Keratinocyte (primary cell): ENCODE measurements around the gene EIF1AD.
"Not testable (repeated sequence)": the region's sequence is repeated elsewhere in the genome, so short reads cannot be mapped to it uniquely, and the experiment has no call there.

Experiments
- EZH2 ChIP-seq: IDR thresholded peaks from one replicate; pipeline ENCODE4 v1.6.1; 2012; ENCODE audit warnings: inconsistent platforms, mild to moderate bottlenecking, low read length, moderate library complexity
- TF ChIP-seq, protein P1 (sequence below), 3 experiments: IDR thresholded peaks in 1 of 3; conservative IDR thresholded peaks in 1 of 3; optimal IDR thresholded peaks in 1 of 3; 2 replicates in 2 of 3; 3 replicates in 1 of 3; pipeline versions ENCODE3 to v1.5.1; 2011; ENCODE audit warnings: low read length in 3 of 3, mild to moderate bottlenecking in 3 of 3, moderate library complexity in 2 of 3, control low read depth in 1 of 3, inconsistent platforms in 1 of 3; ENCODE audit not compliant: insufficient read depth in 2 of 3; ENCODE audit errors: extremely low read depth in 1 of 3

GRCh38 chr11:65950711-65951110 lies 51.2 kb downstream of the EIF1AD start:
- TF ChIP-seq, protein P1, sequence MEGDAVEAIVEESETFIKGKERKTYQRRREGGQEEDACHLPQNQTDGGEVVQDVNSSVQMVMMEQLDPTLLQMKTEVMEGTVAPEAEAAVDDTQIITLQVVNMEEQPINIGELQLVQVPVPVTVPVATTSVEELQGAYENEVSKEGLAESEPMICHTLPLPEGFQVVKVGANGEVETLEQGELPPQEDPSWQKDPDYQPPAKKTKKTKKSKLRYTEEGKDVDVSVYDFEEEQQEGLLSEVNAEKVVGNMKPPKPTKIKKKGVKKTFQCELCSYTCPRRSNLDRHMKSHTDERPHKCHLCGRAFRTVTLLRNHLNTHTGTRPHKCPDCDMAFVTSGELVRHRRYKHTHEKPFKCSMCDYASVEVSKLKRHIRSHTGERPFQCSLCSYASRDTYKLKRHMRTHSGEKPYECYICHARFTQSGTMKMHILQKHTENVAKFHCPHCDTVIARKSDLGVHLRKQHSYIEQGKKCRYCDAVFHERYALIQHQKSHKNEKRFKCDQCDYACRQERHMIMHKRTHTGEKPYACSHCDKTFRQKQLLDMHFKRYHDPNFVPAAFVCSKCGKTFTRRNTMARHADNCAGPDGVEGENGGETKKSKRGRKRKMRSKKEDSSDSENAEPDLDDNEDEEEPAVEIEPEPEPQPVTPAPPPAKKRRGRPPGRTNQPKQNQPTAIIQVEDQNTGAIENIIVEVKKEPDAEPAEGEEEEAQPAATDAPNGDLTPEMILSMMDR (optimal IDR thresholded peaks at IDR 0.05 in 1 of 3, IDR thresholded peaks at IDR 0.05 in 1 of 3, conservative IDR thresholded peaks at IDR 0.05 in 1 of 3; ENCODE audit: extremely low read depth in 1 of 3, insufficient read depth in 2 of 3, low read length in 3 of 3) = not testable (repeated sequence)
- TF ChIP-seq EZH2 = not testable (repeated sequence)
